Myocyte (in vitro differentiated cells): ENCODE data around the gene RAB3B. TPM values are rescaled to one million over a fixed set of nuclear protein-coding genes. Genes with fewer than 3 reads are reported as not detected.
"Not testable (repeated sequence)": the region's sequence is repeated elsewhere in the genome, so short reads cannot be mapped to it uniquely, and the experiment has no call there.

Experiments used
- DNase-seq: peaks from one replicate; pipeline ENCODE4 v3.0.0-alpha.2; 2012; ENCODE audit warnings: low read depth
- total RNA-seq: library from RNA; depleted of rRNA; stranded (reverse); fragments of >200 nt; gene quantifications from 2 replicates; pipeline ENCODE4 v1.2.3, GENCODE V29; 2014

RAB3B gene
- total RNA-seq, 1 donor from 2014 or later = 0.88 TPM

DNA sequence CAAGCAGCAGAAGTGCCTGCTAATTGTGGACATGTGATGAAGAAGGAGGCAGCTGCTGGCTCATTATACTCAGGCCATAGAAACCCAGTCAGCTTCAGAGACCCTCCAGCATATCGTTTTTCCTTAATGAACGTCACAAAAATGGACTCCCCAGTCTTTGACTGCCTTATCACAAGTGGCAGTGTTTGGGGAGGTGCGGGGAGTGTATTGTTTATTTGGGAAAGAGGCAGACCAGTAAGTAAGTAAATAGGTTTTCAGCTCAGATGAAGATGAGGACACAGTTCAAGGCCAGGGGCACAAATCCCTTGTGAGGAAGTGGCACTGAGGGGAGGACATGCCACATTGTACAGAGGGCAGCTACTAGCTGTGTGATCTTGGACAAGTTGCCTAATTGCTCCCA lies 68.5 kb downstream of the RAB3B start:
- DNase-seq = no peak

DNA sequence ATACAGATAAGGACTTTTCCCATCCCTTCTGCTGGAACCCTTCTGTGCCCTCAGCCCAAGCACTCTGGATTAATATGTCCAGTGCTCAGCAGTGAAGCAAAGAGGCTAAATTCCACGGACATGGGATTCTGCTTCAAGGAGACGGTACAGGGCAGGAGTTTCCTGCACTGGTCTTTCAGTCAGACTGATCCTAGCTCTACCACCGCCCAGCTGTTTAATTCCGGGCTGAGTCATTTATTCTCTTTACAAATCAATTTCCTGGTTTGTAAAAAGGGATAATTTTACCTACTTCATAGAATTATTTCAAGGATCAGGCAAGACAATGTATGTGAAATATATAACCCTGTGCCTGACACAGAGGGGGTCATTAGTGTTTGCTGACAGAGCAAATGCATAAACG lies 70.4 kb downstream of the RAB3B start:
- no peak for DNase-seq

DNA sequence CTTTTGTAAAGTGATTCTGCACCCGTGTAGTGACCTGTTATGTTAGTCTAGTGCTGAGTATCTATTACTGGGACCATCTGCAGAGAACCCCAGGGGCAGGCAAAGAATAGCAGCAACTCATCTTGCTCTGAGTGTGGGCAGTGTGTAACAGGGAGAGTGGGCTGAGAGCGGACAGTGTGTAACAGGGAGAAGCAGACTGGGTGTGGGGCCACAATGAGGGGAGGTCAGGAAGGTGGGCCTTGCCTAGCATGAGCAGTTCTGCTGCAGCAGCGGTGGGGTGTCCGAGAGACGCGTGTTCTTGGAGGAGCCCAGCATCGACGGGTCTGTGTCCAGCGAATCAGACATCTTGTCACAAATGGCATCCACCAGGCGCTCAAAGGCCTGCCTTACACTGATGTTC lies 70.8 kb downstream of the RAB3B start:
- DNase-seq = no peak

DNA sequence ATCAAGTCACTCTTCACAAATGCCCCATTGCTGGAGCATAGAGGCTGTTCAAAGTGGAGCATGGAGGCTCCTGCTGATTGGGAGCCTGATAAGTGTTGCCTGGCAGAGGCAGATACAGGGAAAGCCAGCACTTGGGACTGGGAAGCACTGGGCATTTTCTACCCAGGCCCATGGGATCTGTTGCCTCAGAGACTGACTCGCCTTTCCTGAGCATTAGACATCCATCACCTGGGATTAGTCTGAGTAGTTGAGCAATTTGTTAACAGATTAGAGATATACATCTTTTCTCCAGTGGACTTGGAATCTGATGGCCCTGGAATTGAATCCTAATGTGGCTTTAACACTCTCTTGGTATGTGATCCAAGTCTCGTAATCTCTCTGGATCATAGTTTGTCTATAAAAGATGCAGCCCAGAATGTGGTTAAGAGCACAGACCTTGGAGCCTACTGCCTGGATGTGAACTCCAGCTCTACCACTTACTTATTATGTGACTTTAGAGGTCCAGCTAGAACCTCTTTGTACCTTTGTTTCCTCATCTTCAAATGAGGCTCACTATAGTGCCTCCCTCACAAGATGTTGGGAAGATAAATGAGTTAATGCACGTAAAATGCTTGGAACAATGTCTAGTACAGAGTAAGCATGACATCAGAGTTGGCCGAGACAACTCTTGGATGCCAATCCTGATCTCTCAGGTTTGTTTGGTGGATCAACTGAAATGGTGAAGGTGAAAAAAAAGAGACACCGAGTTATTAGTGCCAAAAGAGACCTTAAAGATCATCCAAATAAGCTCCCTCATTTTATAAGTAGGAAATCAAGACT lies 73.7 kb downstream of the RAB3B start:
- DNase-seq = no peak

DNA sequence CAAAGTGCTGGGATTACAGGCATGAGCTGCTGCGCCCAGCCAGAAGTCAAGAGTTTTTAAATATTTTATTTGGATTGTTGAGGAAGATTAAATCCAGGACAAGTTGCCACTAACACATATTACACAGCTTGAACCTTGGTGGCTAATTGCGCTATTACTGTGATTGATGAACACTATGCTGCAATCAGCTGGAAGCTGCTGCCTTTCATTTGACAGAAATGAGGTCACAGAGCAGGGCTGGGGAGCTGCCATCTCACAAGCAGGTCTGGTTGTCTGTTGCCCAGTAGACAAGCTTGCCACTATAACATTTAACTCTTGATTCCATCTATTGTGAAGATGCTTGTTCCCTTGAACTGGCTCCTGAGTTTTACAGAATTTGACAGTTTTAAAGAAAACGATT lies 74.5 kb downstream of the RAB3B start:
- DNase-seq = no peak

DNA sequence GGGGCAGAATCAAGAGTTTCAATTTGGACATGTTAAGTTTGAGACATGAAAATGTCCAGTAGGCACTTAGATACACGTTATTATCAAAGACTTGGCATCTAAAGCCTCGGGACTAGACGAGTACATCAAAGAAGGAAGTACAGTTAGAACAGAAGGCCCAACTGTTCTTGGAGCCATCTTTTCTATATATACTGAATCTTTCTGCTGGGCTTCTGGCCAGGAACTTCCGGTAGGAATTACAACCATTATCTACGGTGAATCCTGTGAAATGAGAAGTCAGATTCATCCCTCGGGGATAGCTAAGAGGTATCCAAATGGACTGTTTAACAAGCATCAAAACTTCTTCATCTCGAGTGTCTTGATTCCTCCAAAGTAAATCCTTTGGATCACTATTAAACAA lies 77.6 kb downstream of the RAB3B start:
- no peak for DNase-seq

DNA sequence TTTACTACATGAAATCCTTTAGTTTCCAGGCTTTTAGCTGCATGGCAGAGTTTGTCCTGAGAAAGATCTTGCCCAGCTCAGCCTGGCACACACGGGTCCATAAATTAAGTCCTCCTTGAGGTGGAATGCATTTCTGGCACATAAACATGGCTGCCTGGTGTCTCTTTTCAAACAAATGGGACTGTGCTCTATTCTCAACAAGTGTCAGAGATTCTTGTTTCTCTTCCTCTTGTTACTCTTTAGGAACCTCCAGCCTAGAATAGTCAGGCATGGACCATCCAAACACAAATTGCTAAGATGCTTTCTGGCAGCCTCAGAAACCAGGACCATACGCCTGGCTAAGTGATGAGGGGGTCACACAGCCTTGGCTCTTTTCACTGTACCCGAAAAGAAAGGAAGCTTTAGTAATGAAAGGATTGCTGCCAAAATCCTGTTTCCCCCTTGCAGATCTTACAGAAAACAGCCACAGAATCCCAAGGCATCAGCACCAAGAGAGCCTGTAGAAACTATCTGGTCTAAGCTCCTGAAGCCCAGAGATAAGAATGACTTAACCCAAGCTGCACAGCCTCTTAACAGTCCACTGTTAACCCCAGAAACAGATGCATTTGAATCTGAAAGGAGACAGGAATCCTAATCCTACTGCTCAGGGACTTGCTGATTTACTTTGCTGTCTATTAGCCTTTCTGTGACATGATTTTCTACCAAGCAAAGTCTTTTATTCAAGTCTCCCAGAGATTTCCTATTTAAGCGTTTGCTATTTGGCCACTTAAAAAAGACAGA lies 80.1 kb downstream of the RAB3B start:
- no peak for DNase-seq

DNA sequence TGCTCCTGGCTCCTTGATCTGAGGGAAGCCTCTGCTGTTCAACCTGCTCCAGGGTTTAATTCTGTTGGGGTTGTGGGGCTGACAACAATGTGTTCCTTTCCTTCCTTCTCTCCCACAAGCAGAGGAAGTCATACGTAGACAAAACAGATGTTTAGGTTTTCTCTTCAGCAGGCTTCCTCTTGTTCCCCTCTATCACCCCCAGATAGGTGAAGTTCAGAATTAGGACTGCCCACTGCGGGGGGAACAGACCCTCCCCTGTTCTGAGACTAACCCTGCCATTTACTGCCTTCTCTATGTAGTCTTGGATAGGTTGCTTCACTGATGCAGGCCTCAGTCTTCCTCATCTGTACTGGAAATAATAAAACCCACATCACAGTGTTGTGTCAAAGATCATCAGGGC lies 82.0 kb downstream of the RAB3B start:
- DNase-seq = no peak

DNA sequence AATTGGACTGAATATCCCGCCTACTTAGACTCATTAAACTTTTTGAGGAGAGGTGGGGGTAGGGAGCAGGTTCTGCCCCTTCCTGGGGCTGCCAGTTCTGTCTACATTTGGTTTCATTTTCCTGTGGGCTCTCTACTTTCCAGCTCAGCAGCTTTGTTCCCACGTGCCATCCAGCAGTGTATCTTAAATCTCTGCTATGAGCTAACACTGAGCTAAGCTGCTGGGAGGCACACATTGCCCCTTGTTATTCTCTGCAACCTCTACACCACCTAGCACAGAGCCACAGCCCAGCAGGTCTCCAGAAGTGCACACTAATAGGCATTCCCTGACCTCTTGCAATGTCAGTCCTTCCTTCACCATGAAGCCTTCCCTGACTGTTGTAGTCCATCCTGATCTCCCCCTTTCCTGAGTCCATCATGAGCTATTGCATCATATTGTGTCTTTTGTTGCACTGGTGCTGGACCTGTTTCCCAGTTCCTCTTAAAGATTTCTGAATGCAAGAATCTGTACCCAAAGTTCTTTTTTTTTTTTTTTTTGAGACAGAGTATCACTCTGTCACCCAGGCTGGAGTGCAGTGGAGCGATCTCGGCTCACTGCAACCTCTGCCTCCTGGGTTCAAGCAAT lies 83.3 kb downstream of the RAB3B start:
- DNase-seq = no peak

DNA sequence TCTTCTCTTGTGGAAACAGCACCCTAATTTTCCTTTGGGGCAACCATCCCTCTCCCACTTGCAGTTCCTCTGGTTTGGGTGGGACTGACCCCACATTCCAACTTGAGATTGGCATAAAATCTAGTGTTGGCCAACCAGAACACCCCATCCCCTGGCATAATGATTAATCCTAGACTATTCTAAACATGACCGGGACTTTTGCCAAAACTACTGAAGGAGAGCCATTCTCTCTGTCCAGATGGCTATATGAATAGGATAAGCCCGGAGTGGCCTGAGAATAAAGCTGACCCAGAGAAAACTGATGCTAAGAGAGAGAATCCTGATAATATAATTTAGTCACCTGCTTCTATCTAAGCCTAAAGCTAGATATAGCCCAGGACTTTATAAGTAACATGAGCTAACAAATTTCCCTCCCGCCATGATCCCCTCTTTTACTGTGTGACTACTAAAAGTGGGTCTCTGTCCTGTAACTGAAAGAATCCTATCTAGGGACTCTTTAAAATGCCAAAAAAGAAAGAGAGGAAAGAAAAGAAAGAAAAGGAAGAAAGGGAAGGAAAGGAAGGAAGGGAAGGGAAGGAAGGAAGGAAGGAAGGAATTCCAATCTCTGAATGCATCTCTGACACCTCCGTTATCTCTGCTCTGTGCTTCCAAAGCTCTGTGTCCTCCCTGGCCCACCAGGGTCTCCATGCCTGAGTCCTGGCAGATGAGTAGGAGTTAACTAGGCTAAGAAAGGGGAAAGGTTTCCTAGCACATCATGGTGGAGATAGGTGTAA lies 84.0 kb downstream of the RAB3B start:
- DNase-seq = no peak

DNA sequence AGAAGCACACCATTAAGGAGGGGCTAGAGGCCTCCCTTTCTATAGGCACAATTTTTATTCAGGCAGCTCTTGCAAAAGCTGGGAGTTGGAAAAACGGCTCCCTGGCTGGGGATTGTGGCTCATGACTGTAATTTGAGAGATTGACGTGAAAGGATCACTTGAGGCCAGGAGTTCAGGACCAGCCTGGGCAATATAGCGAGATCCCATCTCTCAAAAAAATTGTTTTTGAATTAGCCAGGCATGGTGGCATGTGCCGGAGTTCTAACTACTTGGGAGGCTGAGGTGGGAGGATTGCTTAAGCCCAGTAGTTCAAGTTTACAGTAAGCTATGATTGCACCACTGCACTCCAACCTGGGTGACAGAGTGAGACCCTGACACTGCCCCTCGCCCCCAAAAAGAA lies 88.0 kb downstream of the RAB3B start:
- no peak for DNase-seq

DNA sequence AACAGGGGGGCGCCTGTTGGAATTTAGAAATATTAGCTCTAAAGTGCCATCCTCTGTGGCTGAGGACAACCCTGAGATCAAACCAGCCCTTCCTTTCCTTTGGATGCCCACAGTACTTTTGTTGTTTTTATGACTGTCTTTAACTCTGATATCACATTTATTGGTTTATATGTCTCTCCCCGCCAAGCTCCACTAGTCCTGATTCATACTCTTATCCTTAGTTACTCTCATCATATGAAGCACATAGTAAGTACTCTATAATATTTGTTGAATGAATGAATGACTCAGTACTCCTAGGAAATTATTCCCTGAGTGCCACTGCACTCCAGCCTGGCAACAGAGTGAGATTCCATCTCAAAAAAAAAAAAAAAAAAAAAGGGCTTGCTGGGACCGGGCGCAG lies 89.3 kb downstream of the RAB3B start:
- no peak for DNase-seq

DNA sequence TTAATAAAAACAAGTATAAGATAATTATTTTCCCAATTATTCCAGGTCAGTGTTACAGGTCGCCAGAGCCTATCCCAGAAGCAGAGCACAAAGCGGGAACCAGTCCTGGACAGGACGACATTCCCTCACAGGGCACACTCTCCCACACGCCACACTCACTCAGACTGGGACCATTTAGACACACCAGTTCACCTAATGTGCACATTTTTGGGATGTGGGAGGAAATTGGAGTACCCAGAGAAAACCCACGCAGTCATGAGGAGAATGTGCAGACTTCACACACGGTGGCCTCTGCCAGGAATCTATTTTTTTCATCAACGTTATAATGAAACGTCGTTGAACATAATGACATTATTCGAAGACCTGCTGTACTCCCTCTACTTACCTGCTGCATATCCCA lies 91.5 kb downstream of the RAB3B start:
- no peak for DNase-seq

DNA sequence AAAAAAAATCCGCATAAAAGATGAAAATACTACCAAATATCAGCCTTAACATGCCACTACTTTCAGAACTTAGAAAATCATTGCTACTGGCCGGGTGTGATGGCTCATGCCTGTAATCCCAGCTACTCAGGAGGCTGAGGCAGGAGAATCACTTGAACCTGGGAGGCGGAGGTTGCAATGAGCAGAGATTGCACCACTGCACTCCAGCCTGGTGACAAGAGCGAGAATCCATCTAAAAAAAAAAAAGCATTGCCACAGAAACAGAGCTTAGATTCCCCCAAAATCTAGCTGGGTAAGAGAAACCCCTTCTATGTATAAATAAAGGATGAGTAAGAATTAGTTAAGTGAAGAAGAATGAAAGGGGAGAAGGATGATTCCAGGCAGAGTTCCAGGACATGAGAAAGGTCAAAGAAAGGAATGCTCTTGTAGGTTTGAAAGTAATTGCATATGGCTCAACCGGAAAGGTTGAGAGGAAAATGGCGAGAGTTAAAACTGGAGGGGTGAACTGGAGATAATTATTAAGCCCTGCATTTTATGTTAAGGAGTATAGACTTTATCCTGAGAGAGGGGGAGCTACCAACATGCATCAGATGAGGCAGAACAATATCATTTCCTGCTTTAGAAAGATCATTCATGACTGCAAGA lies 92.3 kb downstream of the RAB3B start:
- peak; percentile 29 for DNase-seq

DNA sequence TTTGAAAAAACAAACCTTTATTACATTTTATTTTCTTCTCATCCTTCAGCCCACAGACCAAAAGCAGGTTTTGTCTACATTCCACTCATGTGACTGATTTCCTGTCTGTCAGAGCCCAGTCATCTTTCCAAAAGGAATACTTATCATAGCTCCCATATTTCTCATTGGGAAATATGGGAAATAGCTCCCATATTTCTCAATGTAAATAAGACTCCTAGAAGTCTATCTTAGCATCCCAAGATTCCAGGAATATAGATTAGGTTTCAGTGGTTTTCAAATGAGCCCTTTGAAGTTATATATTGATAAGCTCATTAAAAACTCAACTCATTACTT lies 92.8 kb downstream of the RAB3B start:
- no peak for DNase-seq

DNA sequence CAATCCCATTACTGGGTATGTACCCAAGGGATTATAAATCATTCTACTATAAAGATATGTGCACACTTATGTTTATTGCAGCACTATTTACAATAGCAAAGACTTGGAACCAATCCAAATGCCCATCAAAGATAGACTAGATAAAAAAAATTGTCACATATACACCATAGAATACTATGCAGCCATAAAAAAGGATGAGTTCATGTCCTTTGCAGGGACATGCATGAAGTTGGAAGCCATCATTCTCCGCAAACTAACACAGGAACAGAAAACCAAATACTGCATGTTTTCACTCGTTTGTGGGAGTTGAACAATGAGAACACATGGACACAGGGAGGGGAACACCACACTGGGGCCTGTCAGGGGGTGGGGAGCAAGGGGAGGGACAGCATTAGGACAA lies 95.8 kb downstream of the RAB3B start:
- not testable (repeated sequence) for DNase-seq

DNA sequence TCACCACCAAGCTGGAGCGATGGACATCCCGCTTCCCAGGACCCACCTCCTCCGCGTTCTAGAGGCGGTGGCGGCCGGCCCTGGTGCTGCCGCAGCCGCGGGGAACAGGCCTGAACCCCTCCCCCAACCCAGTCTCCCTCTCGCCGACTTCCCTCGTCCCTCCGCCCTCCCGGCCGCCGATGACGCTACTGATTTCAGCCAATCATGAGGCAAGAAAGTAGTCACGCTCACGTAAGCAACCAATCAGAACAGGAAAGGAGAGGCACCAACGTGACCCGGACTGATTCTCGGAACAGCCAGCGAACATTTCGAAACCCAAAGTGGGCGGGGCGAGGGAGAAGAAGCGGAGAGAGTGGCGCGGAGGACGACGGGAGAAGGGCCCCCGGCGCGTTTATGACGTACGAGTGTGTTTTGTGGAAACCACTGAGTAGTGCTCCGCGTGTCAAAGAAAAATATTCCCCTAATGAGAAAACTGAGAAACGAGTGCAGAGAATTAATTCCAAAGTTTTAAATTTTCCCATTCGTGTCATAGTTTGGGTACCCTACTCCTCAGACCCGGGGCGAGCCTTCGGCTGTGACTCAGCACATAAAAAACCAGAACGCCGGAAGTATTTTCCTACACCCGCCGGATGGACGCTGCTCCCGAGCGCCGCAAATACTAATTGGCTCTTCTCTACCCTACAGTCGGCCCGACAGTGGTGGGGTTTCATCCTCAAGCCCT lies 111.7 kb downstream of the RAB3B start, which contains the start of gene NRDC:
NRDC (minus strand) TSS at position 112 of the 721 bp plus-strand sequence. CDS start 112 bp downstream, outside the sequence.
- DNase-seq = peak; percentile 100

DNA sequence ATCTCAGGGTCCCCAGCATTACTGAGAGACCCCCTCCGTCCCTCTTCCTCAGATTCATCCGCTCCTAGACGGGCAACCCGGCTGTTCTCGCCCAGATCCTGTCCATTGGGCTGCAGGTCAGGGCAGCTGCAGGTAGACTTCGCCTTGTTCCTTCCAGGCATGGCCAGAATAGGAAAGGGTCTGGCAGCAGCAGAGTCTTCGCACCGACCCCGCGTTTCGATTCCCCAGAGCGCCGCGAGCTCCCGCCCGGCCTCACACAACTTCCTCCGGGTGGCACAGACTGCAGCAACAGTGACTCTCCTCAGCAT lies 112.2 kb downstream of the RAB3B start:
- no peak for DNase-seq

DNA sequence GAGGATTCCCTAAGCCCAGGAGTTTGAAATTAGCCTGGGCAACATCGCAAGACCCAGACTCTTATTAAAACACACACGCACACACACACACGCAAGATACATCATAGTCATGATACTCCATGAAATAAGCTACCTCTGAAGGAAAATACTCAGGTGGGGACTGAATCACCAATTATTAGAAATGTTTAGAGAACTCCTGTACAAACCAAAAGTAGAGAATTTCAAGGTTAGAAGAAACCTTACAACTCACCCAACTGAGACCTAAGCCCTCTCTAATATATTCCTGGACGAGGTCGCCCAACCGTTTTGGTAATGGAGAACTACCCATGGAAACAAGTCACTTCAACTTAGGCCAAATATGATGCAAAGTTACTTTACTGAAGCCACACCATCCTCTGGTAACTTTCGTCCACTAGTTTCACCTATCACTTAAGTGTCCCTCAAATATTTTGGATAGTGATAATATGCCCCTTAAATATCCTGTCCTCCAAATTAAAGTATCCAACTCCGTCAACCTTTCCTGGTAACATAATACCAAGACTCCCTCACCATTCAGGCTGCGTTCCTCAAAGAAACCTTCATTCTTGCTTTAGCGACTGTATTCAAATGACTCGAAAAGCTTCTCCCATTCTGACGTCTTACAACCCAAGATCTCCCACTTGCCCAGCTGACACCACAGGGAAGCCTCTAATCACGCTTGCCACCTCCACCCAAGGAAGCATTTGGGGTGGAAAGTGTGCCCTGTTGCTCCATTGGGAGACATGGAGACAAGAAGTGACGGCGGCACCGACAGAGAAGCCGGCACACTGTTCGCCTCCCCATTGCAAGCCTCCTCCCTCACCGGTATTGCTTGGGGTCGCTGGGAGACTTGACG lies 112.8 kb downstream of the RAB3B start:
- peak; percentile 53 for DNase-seq

DNA sequence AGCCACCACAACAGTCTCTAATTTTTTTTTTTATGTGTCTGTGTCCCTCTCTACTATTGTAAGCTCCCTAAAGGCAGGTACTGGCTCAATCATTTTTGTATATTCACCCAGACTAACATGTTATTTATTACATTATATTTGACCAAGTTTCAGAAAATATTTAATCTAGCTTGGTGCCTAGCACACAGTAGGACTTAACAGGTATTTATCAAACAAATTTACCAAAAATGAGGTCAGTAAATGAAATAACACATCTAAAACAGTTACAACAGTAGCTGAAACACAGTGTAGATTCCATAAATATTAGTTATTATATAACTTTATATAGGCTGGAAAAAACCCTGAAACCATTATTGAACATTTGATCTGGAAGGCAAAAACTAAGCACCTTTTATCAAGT lies 114.7 kb downstream of the RAB3B start:
- DNase-seq = no peak
